SK-N-SH treated with all-trans-retinoic acid at 6 μM for 48 hours (cell line): ENCODE results near the gene TRIM65.

ENCODE experiments used
- ATAC-seq: fragments of 200-7000 bp; cut with Tn5 transposase; 3 replicates; pipeline ENCODE4 v1.9.1; 2020; ENCODE audit warnings: mild to moderate bottlenecking, moderate library complexity
- ARNTL ChIP-seq: fragments of 450-650 bp; formaldehyde crosslinking; IDR thresholded peaks from 2 replicates; pipeline ENCODE4 v1.5.0; 2020; ENCODE audit warnings: low read depth, mild to moderate bottlenecking, moderate library complexity, borderline replicate concordance
- BACH2 ChIP-seq: fragments of 250-450 bp; sonication (Bioruptor Pico); IDR thresholded peaks from 2 replicates; pipeline ENCODE4 v1.9.0; 2021; ENCODE audit warnings: mild to moderate bottlenecking, borderline replicate concordance
- CREB5 ChIP-seq: fragments of 250-450 bp; sonication (Bioruptor Pico); IDR thresholded peaks from 2 replicates; pipeline ENCODE4 v1.5.1; 2020; ENCODE audit warnings: low read depth, mild to moderate bottlenecking, moderate library complexity
- CSDC2 ChIP-seq: fragments of 250-450 bp; sonication (Bioruptor Pico); IDR thresholded peaks from 2 replicates; pipeline ENCODE4 v1.5.0; 2020; ENCODE audit warnings: mild to moderate bottlenecking, moderate library complexity
- GLIS3 ChIP-seq: fragments of 250-450 bp; sonication (Bioruptor Pico); IDR thresholded peaks from 2 replicates; pipeline ENCODE4 v1.5.0; 2020; ENCODE audit warnings: mild to moderate bottlenecking, moderate library complexity
- ISL1 ChIP-seq: fragments of 250-450 bp; sonication (Bioruptor Pico); IDR thresholded peaks from 2 replicates; pipeline ENCODE4 v2.1.2; 2022; ENCODE audit warnings: mild to moderate bottlenecking, moderate library complexity
- OSR1 ChIP-seq: fragments of 250-450 bp; sonication (Bioruptor Pico); IDR thresholded peaks from 2 replicates; pipeline ENCODE4 v1.8.0; 2022; ENCODE audit warnings: moderate library complexity, mild to moderate bottlenecking, inconsistent platforms
- PATZ1 ChIP-seq: fragments of 250-450 bp; sonication (Bioruptor Pico); IDR thresholded peaks from 2 replicates; pipeline ENCODE4 v1.8.0; 2020; ENCODE audit warnings: mild to moderate bottlenecking, moderate library complexity, borderline replicate concordance
- POU6F1 ChIP-seq: fragments of 250-450 bp; sonication (Bioruptor Pico); IDR thresholded peaks from 2 replicates; pipeline ENCODE4 v1.8.0; 2021; ENCODE audit warnings: low read depth, mild to moderate bottlenecking, moderate library complexity, borderline replicate concordance
- PPARA ChIP-seq: fragments of 250-450 bp; sonication (Bioruptor Pico); IDR thresholded peaks from 2 replicates; pipeline ENCODE4 v1.5.0; 2020; ENCODE audit warnings: mild to moderate bottlenecking, borderline replicate concordance
- RARB ChIP-seq: fragments of 250-450 bp; sonication (Bioruptor Pico); IDR thresholded peaks from 2 replicates; pipeline ENCODE4 v1.8.0; 2021; ENCODE audit warnings: mild to moderate bottlenecking, moderate library complexity
- TCF4 ChIP-seq: fragments of 250-450 bp; sonication (Bioruptor Pico); IDR thresholded peaks from 2 replicates; pipeline ENCODE4 v1.8.0; 2021; ENCODE audit warnings: mild to moderate bottlenecking, moderate library complexity, borderline replicate concordance
- TOX ChIP-seq: fragments of 250-450 bp; sonication (Bioruptor Pico); IDR thresholded peaks from 2 replicates; pipeline ENCODE4 v1.8.0; 2021; ENCODE audit warnings: mild to moderate bottlenecking, moderate library complexity, borderline replicate concordance
- ZC3H10 ChIP-seq: fragments of 250-450 bp; sonication (Bioruptor Pico); IDR thresholded peaks from 2 replicates; pipeline ENCODE4 v1.5.1; 2021; ENCODE audit warnings: mild to moderate bottlenecking, moderate library complexity
- ZFP3 ChIP-seq: fragments of 250-450 bp; sonication (Bioruptor Pico); IDR thresholded peaks from 2 replicates; pipeline ENCODE4 v1.5.0; 2020; ENCODE audit warnings: mild to moderate bottlenecking, moderate library complexity
- ZFP30 ChIP-seq: fragments of 450-650 bp; formaldehyde crosslinking; IDR thresholded peaks from 2 replicates; pipeline ENCODE4 v1.5.0; 2022; ENCODE audit warnings: mild to moderate bottlenecking, moderate library complexity
- ZNF565 ChIP-seq: fragments of 450-650 bp; formaldehyde crosslinking; conservative IDR thresholded peaks from 2 replicates; pipeline ENCODE4 v1.5.0; 2020; ENCODE audit warnings: low read depth, mild to moderate bottlenecking, moderate library complexity
- ZNF70 ChIP-seq: fragments of 450-650 bp; formaldehyde crosslinking; IDR thresholded peaks from 2 replicates; pipeline ENCODE4 v1.5.0; 2020; ENCODE audit warnings: mild to moderate bottlenecking, moderate library complexity
- ZNF8 ChIP-seq: fragments of 450-650 bp; formaldehyde crosslinking; IDR thresholded peaks from 2 replicates; pipeline ENCODE4 v1.5.0; 2020; ENCODE audit warnings: mild to moderate bottlenecking, moderate library complexity

TRIM65 gene

GRCh38 chr17:75894049-75894733, 2.6 kb downstream of the TRIM65 start:
- TF ChIP-seq ZNF565 (CRISPR knock-in tag) = no peak
- TF ChIP-seq CREB5 (CRISPR knock-in tag) = no peak
- TF ChIP-seq CSDC2 = no peak
- no peak for TF ChIP-seq ZC3H10 (CRISPR knock-in tag)
- no peak for TF ChIP-seq ZNF8
- no peak for TF ChIP-seq TOX (CRISPR knock-in tag)
- TF ChIP-seq PATZ1 (CRISPR knock-in tag) = no peak
- no peak for TF ChIP-seq POU6F1 (CRISPR knock-in tag)
- no peak for TF ChIP-seq ZFP3 (CRISPR knock-in tag)
- TF ChIP-seq ARNTL (CRISPR knock-in tag) = no peak
- TF ChIP-seq TCF4 (CRISPR knock-in tag) = no peak
- no peak for TF ChIP-seq ZNF70 (CRISPR knock-in tag)
- no peak for TF ChIP-seq ISL1
- no peak for TF ChIP-seq OSR1 (CRISPR knock-in tag)
- TF ChIP-seq BACH2 (CRISPR knock-in tag) = no peak
- TF ChIP-seq PPARA = no peak
- no peak for TF ChIP-seq GLIS3
- no peak for ATAC-seq

- ATAC-seq = no peak
- no peak for TF ChIP-seq ISL1
- no peak for TF ChIP-seq ZFP3 (CRISPR knock-in tag)
- no peak for TF ChIP-seq RARB
- TF ChIP-seq CSDC2 = no peak
- TF ChIP-seq CREB5 (CRISPR knock-in tag) = no peak
- TF ChIP-seq OSR1 (CRISPR knock-in tag) = no peak
Observed at GRCh38 chr17:75893305-75894048, 3.3 kb downstream of the TRIM65 start.

GRCh38 chr17:75892556-75893224, 4.1 kb downstream of the TRIM65 start:
- no peak for ATAC-seq
- TF ChIP-seq ARNTL (CRISPR knock-in tag) = no peak
- no peak for TF ChIP-seq ZFP30
- no peak for TF ChIP-seq TCF4 (CRISPR knock-in tag)
- no peak for TF ChIP-seq OSR1 (CRISPR knock-in tag)
- no peak for TF ChIP-seq PATZ1 (CRISPR knock-in tag)
- no peak for TF ChIP-seq TOX (CRISPR knock-in tag)
- no peak for TF ChIP-seq CREB5 (CRISPR knock-in tag)
- no peak for TF ChIP-seq POU6F1 (CRISPR knock-in tag)
